ENCODE measurements around the gene SPACA4.
A peak's percentile ranks its signal among the peaks of the same experiment; 100 is the strongest.

Gene SPACA4

GRCh38 chr19:48625891-48626327 lies 19.4 kb downstream of the SPACA4 start:
- no peak for DNase-seq (ENCODE audit: low read depth)
- H3K4me3 ChIP-seq (ENCODE audit: low read depth, low read length): no peak overlapping the region
- no peak for TF ChIP-seq CTCF (IDR thresholded peaks at IDR 0.05; ENCODE audit: control insufficient read depth, extremely low read depth, insufficient read depth)

- DNase-seq (ENCODE audit: low read depth): no peak
- TF ChIP-seq CTCF (IDR thresholded peaks at IDR 0.05; ENCODE audit: control insufficient read depth, extremely low read depth, insufficient read depth): no peak
- H3K4me3 ChIP-seq (ENCODE audit: low read depth, low read length): no peak overlapping the region
Measured at GRCh38 chr19:48627201-48627864, 20.8 kb downstream of the SPACA4 start.

- no peak for DNase-seq (ENCODE audit: low read depth)
- no peak for TF ChIP-seq CTCF (IDR thresholded peaks at IDR 0.05; ENCODE audit: control insufficient read depth, extremely low read depth, insufficient read depth)
- H3K4me3 ChIP-seq (ENCODE audit: low read depth, low read length): no peak overlapping the region
Measured at GRCh38 chr19:48627865-48628314, 21.3 kb downstream of the SPACA4 start.

- TF ChIP-seq CTCF (IDR thresholded peaks at IDR 0.05; ENCODE audit: control insufficient read depth, extremely low read depth, insufficient read depth): no peak
- DNase-seq (ENCODE audit: low read depth): no peak
Measured at GRCh38 chr19:48628486-48629296, 22.1 kb downstream of the SPACA4 start.

GRCh38 chr19:48629297-48629598 lies 22.7 kb downstream of the SPACA4 start:
- H3K4me3 ChIP-seq (ENCODE audit: low read depth, low read length): no peak overlapping the region
- DNase-seq (ENCODE audit: low read depth): no peak
- TF ChIP-seq CTCF (IDR thresholded peaks at IDR 0.05; ENCODE audit: control insufficient read depth, extremely low read depth, insufficient read depth): no peak

More at GRCh38 chr19:48628486-48629296, 22.1 kb downstream of the SPACA4 start:
- H3K4me3 ChIP-seq (ENCODE audit: low read depth, low read length): no peak overlapping the region

GRCh38 chr19:48629599-48630295 lies 23.2 kb downstream of the SPACA4 start:
- DNase-seq (ENCODE audit: low read depth): peak; percentile 83
- no peak for TF ChIP-seq CTCF (IDR thresholded peaks at IDR 0.05; ENCODE audit: control insufficient read depth, extremely low read depth, insufficient read depth)
- peak overlapping the region; percentile 29; the same call in 1 of the 2 replicates for H3K4me3 ChIP-seq (ENCODE audit: low read depth, low read length)
